Keratinocyte (primary cell): ENCODE results near the gene DSCAML1.

Experiments
- CTCF ChIP-seq, 3 experiments: IDR thresholded peaks in 1 of 3; conservative IDR thresholded peaks in 1 of 3; optimal IDR thresholded peaks in 1 of 3; 2 replicates in 2 of 3; 3 replicates in 1 of 3; pipeline versions ENCODE3 to v1.5.1; 2011; ENCODE audit warnings: low read length in 3 of 3, mild to moderate bottlenecking in 3 of 3, moderate library complexity in 2 of 3, control low read depth in 1 of 3, inconsistent platforms in 1 of 3; ENCODE audit not compliant: insufficient read depth in 2 of 3; ENCODE audit errors: extremely low read depth in 1 of 3
- EZH2 ChIP-seq: IDR thresholded peaks from one replicate; pipeline ENCODE4 v1.6.1; 2012; ENCODE audit warnings: inconsistent platforms, mild to moderate bottlenecking, low read length, moderate library complexity

GRCh38 chr11:117488996-117489952, 307.7 kb downstream of the DSCAML1 start:
- TF ChIP-seq CTCF (optimal IDR thresholded peaks at IDR 0.05 in 1 of 3, IDR thresholded peaks at IDR 0.05 in 1 of 3, conservative IDR thresholded peaks at IDR 0.05 in 1 of 3; ENCODE audit: extremely low read depth in 1 of 3, insufficient read depth in 2 of 3, low read length in 3 of 3), result no peak
- no peak for TF ChIP-seq EZH2
